SK-MEL-5 (cell line): Measurements from ENCODE around the gene REM1. TPM values are rescaled to one million over a fixed set of nuclear protein-coding genes. Genes with fewer than 3 reads are reported as not detected.
"Not testable (repeated sequence)": the region's sequence is repeated elsewhere in the genome, so short reads cannot be mapped to it uniquely, and the experiment has no call there.

Source experiments
- DNase-seq: peaks from one replicate; pipeline ENCODE4 v3.0.0-alpha.2; 2016; ENCODE audit warnings: low read depth, low spot score
- in situ Hi-C: cut with HindIII; loops from 2 replicates; pipeline ENCODE4 v1.10.0; 2016; ENCODE audit warnings: low sequenced_read_pairs, high pct_unique_total_duplicates, low pct_unique_long_range_greater_than_20kb
- total RNA-seq: library from RNA; depleted of rRNA; stranded (reverse); fragments of >200 nt; shearing (Covaris generic); gene quantifications from 2 replicates; pipeline ENCODE4 v1.2.3, GENCODE V29; 2014

The REM1 gene
- total RNA-seq, 1 experiment from 2014 or later, result not detected

- in situ Hi-C loops, result no loop called here
- DNase-seq, result no peak
Observed at GRCh38 chr20:31475472-31476293, 595 bp downstream of the REM1 start.

GRCh38 chr20:31476294-31476585 is 1.2 kb downstream of the REM1 start:
- DNase-seq, result no peak
- in situ Hi-C loops, result no loop called here

- no peak for DNase-seq
- in situ Hi-C loops, result no loop called here
Observed at GRCh38 chr20:31476643-31477215, 1.6 kb downstream of the REM1 start.

GRCh38 chr20:31484001-31484400 is 8.9 kb downstream of the REM1 start:
- no peak for DNase-seq
- in situ Hi-C loops, result no loop called here

GRCh38 chr20:31485450-31486339 is 10.6 kb downstream of the REM1 start:
- in situ Hi-C loops, result no loop called here
- DNase-seq, result no peak

- in situ Hi-C loops, result no loop called here
- DNase-seq, result no peak
Observed at GRCh38 chr20:31488115-31488514, 13.0 kb downstream of the REM1 start.

- DNase-seq, result no peak
- in situ Hi-C loops, result no loop called here
Observed at GRCh38 chr20:31489152-31489551, 14.1 kb downstream of the REM1 start.

- no peak for DNase-seq
- in situ Hi-C loops, result no loop called here
Observed at GRCh38 chr20:31490752-31491151, 15.7 kb downstream of the REM1 start.

- DNase-seq, result peak; percentile 85
- in situ Hi-C loops, result no loop called here
Observed at GRCh38 chr20:31494131-31494530, 19.0 kb downstream of the REM1 start.

GRCh38 chr20:31496761-31497295 is 21.7 kb downstream of the REM1 start:
- DNase-seq, result no peak
- in situ Hi-C loops, result no loop called here

- in situ Hi-C loops, result no loop called here
- DNase-seq, result no peak
Observed at GRCh38 chr20:31497838-31498540, 22.9 kb downstream of the REM1 start.

- in situ Hi-C loops, result no loop called here
- DNase-seq, result no peak
Observed at GRCh38 chr20:31500527-31500926, 25.4 kb downstream of the REM1 start.

- DNase-seq, result peak; percentile 91
- in situ Hi-C loops, result not testable (repeated sequence)
Observed at GRCh38 chr20:31502884-31503673, 28.0 kb downstream of the REM1 start.

GRCh38 chr20:31505903-31506302 is 30.8 kb downstream of the REM1 start:
- no peak for DNase-seq
- in situ Hi-C loops, result no loop called here

GRCh38 chr20:31508517-31509244 is 33.6 kb downstream of the REM1 start:
- no peak for DNase-seq
- in situ Hi-C loops, result no loop called here
